Left renal cortex interstitium (tissue), 4 donors: Measurements from ENCODE around the gene TEX35. TPM values are rescaled to one million over a fixed set of nuclear protein-coding genes. Genes with fewer than 3 reads are reported as not detected.
"Not testable (repeated sequence)": the region's sequence is repeated elsewhere in the genome, so short reads cannot be mapped to it uniquely, and the experiment has no call there.

Source experiments
- DNase-seq, 4 donors: peaks; one replicate each; pipeline ENCODE4 v3.0.0-alpha.2; 2013; ENCODE audit warnings: low read depth in 4 of 4, low spot score in 2 of 4, missing footprints in 1 of 4
- polyA plus RNA-seq, 4 donors: library from polyadenylated mRNA; unstranded; fragments of 120-200 nt; gene quantifications; one replicate each; pipeline ENCODE4 v1.2.1, GENCODE V29; 2013; ENCODE audit not compliant: insufficient read length in 4 of 4

Gene TEX35
- polyA plus RNA-seq, 4 donors: 0.21 TPM; not detected in 3

DNA sequence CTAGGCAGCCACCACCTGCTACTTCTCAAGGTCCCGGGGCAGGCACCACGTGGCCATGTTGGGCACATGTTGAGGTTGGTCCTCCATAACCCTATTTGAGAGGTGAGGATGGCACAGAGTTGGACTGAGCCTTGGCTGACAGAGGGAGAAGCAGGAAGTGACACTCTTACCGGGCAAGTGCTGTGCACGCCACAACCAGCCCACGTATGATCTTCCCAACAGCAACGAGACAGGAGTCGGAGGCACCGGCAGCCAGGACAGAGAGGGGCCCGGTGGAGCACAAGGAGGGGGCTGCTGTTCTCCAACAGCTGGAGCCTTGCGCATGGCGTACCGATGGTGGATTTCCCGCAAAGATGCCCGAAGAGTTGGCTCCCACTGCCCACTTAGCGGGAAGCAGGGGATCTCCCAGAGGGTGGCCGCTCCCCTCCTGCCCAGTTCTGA lies 19.6 kb upstream of the TEX35 start:
- DNase-seq: no peak

DNA sequence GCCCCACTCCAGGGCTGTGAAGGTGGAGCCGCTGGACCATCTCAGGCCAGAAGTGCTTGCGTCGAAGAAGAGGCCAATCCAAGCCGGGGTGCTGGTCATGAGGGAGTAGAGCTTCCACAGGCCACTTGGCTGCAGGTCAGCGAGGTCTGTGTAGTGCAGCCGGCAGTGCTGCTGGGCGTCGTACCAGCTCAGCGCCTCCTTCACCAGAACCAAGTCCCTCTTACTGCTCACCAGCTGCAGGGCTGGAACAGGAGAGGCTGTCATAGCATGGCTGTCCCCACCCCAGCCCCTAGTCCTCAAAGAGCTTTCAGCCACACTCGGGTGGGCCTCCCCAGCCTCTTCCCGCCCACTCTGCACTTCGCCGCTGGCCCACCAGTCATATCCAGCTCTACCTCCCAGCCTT lies 18.3 kb upstream of the TEX35 start:
- DNase-seq: no peak

DNA sequence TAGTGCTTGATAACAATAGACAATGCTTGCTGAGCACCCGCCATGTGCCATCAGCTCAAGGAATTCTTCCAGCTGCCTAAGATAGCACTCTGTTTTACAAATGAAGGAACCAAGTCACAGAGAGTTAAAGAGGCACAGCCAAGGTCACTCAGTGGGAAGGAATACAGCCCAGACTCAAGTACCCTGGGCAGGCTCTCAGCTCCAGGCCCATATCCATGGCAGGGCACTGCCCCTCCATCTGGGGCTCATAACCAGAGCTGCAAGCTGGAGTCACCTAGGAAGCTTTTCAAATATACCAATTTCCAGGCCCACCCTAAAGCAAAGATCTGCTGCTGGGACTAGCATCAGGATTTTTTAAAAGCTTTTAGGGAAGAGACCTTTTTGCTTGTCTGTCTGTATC lies 17.8 kb upstream of the TEX35 start:
- no peak for DNase-seq

DNA sequence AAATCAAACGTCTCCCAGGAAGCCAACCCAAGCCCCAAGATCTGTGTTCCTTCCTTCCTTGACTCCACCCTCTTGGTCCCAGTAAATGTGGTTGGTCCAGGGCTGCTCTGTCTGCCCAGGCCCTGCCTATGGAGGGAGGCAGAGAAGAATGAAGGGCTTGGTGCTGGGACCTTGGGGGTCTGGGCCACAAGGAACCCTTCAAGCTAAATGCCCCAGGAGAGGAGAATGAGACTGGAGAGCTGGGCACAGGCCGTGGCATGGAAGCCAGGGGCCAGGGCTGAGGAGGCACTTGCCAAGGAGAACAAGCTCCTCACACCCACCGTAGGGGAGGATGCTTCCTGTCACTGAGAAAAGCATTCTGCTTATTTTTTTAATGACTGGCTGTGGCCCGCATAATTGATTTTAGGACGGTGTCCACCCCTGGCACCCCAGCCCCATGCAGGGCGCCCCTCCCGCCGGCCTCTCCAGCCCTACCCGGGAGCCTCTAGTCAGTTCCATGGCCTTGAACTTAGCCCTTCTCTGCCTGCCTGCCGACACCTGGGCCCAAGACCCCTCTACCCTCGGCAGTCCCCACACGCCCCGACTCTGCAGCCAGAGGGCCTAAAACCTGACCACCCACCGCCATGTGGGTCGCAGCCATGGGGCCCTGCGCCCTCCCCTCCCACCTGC lies 17.0 kb upstream of the TEX35 start:
- DNase-seq: no peak

DNA sequence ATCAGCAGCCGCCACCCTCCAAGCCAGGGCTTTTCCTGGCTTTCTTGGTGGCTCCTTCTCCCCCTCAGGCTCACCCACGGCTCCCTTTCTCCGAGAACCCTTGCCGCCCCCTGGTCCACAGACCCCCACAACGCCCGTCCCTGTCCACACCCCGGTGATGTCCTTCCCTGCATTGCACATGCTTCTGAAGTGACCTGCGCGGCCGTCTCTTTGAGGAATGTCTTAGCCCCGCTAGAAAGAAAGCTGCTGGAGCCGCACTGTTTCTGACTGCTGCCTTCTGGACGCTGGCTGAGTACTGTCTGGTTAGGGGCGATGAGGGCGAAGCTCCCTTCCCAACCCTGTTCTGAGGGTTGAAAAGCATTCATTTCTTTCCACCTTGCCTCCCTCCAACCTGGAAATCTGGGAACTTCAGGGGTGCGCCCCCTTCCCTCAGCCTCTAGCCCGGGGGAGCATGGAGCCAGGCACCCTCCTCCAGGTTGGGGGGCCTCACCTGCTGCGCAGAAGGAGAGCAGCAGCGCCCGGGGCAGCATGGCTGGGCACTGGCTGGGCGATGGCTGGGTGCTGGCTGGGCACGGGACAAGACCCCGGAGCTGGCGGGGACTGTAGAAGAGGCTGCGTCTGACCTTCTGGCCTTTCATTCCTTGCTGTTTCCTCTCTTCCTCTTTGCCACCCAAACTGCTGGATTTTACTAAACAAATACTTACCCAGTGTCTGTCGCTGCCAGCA lies 16.3 kb upstream of the TEX35 start, which contains the start of gene CLEC20A:
Gene CLEC20A (minus strand): TSS at position 555 of the 726 bp plus-strand sequence. CDS start 25 bp downstream, at position 530.
- no peak for DNase-seq

DNA sequence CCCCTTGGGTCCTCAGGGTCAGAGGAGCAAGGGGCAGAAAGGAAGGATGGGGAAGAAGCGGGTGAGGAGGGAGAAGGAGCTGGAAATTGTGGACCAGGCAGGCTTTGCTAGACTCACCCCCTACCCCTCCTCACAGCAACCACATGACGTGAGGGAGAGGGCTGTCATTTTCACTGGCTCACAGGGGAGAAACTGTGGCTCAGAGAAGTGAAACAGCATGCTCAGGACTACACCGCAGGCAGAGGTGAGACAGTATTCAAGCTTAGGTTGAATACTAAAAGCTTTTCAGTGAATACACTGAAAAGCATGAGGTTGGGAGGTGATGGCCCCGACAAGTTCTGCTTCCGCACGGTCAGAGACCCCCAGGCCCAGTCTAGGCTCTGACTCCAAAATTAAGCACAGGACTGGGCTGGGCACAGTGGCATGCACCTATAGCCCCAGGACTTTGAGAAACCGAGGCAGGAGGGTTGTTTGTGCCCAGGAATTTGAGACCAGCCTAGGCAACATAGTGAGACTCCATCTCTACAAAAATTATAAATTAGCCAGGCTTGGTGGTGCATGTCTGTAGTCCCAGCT lies 14.9 kb upstream of the TEX35 start:
- DNase-seq: no peak

DNA sequence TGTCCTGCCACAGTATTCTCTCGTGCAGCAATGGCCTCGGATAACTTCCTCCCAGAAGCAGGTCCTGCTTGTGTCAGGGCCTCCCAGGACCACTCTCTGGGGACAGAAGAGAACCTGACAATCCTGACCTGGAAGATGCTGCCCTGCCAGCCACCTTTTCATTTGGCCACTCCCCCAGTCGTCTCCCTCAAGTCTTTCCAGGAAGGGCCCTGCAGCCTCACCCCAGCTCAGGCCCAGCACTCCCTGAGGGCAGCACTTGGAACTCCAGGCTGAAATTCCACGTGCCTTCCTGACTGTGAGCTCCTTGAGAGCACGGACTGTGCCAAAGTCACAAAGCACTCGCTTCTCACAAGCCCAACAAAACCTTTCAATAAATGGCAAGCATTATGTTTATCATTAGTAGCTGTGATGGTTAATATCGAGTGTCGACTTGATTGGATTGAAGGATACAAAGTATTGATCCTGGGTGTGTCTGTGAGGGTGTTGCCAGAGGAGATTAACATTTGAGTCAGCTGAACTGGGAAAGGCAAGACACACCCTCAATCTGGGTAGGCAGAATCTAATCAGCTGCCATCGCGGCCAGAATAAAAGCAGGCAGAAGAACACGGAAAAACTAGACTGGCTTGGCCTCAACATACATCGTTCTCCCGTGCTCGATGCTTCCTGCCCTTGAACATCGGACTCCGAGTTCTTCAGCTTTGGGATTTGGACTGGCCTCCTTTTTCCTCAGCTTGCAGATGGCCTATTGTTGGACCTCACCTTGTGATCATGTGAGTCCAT lies 13.8 kb upstream of the TEX35 start:
- no peak for DNase-seq

DNA sequence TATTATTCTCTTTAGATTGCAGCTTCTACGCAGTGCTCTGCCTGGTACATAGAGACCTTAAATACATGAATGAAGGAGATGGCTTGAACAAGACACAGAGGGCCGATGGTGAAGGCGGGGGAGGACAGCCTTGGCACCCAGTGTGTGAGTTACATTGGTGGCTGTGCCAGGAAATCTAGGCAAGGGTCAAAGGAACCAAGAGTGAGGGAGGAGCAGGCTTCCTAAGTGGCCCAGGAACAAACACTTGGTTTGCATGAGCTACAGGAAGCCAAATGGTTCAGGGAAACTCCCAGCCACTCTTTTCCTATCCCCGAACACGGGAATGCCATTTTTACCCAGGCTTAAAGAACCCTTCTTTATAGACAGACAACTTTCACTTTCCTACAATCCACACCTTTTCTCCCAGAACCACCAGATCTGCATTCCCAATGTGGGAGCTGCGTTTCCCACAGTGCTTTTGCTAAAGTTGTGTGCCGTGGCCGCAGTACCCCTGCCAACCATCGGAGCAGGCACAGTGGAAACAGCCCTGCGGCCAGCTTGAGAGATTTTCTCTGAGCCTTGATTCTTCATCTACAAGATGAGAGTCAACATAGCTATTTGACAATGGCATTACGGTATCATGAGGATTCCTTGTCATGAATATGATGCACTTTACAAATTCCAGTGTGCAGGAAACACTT lies 12.7 kb upstream of the TEX35 start:
- no peak for DNase-seq

DNA sequence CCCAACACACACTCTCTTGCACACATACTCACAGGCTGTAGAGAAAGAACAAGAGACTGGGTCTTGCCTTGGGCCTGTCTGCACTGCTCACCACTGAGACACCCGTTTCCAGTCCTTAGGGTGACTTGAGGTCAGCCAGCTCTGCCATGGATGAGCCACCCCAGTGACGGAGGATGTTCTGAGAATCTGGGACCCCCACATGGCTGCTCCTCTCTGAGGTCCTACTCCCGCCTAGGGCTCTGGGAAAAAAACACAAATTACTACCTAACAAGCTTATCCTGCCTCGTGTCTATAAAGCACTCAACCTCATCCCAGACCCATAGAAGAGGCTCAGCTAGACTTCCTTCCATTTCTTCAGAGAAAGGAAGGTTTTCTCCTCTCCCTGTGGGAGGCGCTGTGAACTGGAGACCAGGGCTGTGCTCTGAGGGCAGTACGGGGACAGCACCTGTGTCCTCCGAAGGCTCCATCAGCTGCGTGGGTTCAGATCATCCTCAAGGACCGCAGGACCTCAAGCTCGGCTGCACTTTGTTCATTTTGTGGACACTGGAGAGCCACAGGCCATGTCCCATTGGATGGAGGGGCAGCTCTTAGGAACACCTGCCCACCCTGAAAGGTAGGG lies 11.9 kb upstream of the TEX35 start:
- no peak for DNase-seq

DNA sequence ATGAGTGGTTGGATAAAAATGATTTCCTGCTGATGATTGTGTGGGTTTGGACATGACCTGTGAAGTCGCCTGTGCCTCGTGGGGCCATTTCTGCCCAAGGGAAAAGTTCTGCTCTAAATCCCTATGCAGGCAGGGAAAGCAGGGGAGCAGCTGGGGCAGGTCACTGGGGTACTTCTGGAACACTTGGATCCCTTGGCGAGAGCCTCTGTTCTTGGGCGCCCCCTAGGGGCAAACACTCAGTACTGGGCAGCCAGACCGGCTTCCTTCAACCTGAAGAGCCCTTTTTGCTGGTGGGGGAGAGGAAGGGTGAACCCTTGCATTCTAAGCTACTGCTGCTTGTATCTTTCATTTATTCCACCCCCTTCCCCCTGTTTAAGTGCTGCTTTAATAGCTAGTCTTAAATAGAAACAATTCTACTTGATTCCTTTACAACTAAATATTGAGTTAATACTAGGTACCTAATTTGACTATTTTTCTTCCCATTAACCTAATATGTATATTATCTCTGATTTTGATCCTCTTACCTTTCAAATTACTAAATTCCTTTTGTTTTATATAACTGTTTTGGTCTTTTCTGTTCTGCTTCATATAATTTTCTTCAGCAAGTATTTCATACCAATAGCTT lies 11.1 kb upstream of the TEX35 start:
- peak; percentile 23 to 57 (median 42) for DNase-seq

DNA sequence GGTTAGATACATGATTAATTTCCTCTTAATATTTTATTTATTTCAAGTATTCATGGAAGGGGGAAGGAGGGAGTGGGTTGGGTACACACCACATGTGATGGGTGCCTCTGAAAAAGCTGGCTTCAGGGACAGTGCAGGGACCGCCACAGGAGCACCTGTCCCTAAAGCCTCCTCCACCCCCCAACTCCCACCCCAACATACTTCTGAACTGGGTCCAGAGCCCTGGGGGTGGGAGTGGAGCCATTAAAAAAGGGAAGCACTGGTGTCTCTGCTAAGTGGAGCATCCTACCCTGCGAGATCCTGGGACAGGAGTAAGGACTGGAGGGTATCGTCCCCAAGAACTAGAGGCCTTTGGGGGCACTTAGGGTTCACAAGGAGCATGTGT lies 10.6 kb upstream of the TEX35 start:
- DNase-seq: no peak

DNA sequence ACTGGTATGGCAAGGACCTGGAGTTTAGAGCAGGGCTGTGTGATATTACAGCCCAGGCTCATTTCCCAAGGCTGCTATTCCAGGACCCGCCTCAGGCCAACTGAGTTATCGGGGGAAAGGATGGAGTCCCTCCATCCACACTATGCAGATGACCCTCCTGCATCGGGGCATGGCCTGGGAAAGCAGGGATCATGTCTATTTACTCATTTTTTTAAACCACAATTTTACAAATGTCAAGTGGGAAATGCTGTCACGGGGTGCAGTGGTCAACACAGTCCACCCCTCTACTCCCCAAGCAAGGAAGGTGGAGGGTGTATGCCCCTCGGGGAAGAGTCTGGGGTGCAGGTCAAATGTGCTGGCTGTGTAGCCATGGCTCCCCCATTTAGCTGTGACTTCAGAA lies 10.1 kb upstream of the TEX35 start:
- no peak for DNase-seq

DNA sequence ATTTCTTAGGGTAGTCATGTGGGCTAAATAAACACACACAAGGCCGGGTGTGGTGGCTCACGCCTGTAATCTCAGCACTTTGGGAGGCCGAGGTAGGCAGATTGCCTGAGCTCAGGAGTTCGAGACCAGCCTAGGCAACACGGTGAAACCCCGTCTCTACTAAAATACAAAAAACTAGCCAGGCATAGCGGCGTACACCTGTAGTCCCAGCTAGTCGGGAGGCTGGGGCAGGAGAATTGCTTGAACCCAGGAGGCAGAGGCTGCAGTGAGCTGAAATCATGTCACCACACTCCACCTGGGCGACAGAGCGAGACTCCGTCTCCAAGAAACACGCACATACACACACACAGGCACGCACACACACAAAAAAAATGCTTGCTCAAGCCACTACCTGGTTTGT lies 9.6 kb upstream of the TEX35 start:
- not testable (repeated sequence) for DNase-seq

DNA sequence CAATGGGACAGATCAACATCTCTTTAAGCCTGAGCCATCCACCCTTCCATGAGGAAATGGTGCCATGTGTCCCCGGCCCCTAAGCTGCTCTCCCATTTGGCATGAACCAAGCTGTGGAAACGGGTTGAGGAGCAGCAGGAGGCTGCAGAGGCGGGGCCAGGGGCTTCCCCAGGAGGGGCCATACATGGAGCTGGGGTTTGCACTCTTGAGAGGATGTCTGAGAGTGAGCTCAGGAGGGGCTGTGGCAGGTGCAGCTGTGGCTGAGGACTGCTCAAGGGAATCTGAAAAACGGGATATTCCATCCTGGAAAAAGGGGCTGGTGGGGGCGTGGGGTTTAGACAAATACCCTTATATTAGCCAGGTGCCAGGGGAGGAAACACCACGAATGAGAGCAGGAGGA lies 9.1 kb upstream of the TEX35 start:
- DNase-seq: no peak

DNA sequence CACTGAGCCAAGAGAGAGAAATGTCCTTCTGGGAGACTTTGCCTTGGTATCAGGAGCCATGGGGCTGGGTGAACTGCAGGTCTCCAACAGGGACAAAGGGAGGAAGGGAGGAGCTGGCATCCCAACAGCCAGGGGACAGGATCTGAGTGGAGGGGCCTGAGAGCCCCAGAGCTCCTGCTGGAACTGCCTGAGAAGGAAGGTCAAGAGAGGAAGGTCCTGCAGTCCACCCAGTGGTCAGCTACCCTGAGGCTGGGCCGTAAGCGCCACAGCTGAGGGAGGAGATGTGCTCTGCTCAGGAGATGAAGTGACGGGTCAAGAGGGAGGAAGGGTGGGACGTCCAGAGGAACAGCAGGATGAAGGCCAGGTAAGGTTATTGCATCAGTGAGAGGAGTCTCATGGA lies 8.6 kb upstream of the TEX35 start:
- no peak for DNase-seq

DNA sequence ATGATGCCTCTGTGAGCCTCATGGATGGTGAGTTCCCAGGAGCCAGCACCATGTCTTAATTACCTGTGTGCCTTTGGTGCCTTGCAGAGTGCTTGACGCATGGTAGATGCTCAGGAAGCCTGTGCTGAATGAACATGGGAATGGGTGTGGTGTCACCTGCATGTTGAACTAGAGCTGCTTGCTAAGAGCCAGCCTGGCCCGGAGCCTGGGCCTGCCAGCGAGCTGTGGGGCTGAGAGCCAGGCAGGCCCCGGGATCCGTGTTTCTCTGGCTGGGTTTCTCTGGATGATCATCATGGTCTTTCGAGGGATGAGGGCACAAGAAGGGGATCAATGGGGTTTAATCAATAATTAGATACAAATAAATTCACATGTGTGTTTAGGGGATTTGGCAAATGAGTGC lies 6.7 kb upstream of the TEX35 start:
- DNase-seq: no peak

DNA sequence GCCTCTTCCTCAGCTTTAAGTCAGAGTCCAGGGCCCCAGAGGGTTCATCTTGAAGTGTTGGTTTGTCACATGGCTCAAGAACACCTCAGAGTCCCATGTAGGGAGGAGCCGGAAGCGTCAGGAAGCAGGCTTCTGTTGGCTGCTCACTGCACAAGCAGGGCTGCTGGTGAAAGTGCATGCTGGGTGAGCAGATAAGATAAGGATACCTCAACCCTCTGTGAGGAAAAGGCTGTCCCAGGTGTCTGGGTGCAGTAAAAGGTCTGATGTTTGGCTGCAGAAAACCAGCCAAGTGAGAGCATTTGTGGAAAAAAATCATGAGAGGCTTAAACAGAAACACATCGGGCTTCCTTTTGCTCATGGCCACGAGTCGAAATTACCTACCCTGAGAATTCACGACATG lies 6.2 kb upstream of the TEX35 start:
- DNase-seq: no peak

DNA sequence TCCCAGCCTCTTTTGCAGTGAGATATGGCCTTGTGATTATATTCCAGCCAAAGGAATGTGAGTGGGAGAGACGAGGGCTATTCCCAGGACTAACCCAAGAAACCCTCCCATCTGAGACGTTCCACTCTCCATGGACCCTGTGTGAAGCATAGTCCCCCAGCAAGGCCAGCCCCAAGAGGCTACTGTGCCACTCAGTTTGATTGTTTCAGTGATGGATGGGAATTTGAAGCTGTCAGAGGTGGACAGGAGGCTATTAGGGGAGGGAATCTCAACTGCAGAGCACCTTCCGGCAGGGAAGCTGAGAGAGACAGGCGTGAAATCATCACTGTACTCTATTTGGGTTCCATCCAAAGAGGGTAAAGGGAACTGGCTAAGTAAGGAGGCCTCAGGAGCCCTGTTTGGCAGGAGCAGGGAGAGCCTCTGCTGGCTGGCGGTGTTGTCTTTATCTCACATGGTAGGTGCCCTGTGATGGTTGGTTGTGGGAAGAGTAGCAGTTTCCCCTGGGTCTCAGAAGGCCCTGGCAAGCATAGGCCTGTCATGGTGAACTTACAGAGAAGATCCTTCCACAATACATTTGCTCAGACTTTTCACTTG lies 3.4 kb upstream of the TEX35 start:
- no peak for DNase-seq

DNA sequence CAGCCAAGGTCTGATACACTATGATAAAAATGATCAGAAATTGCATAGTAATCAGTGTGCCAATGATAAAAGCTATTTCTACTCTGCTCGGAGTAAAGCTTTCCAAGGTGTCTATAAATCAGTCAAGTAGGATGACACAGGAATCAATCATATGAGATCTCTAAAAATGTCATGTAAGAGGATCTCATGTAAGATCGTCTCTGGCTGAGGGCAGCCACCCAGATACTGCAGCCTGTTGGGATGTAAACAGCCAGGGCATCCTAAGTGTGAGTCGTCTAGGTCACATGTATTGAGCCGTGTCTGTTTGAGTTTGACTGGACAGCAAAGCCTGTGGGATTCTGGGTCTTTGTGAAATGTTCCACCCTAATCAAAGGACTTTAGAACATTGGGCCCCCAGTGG lies 2.8 kb upstream of the TEX35 start:
- no peak for DNase-seq
